GM12873 (cell line): ENCODE measurements around the gene TFB2M.

Experiments
- TF ChIP-seq, protein P1 (sequence below): IDR thresholded peaks from 2 replicates; pipeline ENCODE4 v1.5.1; 2012; ENCODE audit warnings: low read depth, mild to moderate bottlenecking, moderate library complexity, low read length, control low read depth; ENCODE audit not compliant: insufficient read depth; ENCODE audit errors: missing control alignments

Gene TFB2M

DNA sequence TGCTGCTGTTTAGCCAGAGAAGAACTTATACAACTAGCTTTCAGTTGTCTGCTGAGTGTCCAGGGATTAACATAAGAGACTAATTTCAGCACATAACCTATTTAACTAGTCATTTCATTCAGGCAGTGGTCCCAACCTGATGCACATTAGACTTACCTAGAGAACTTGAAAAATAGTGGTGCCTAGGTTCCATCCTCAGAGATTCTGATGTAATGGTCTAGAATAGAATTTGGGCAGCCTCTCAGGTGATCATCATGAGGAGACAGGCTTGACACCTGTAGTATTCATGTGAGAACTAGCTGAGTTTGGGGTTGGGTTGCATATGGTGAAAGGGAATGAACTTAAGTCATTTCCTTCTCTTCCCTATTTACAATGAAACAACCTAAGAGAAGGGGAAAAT, 25.0 kb upstream of the TFB2M start:
- TF ChIP-seq, protein P1, sequence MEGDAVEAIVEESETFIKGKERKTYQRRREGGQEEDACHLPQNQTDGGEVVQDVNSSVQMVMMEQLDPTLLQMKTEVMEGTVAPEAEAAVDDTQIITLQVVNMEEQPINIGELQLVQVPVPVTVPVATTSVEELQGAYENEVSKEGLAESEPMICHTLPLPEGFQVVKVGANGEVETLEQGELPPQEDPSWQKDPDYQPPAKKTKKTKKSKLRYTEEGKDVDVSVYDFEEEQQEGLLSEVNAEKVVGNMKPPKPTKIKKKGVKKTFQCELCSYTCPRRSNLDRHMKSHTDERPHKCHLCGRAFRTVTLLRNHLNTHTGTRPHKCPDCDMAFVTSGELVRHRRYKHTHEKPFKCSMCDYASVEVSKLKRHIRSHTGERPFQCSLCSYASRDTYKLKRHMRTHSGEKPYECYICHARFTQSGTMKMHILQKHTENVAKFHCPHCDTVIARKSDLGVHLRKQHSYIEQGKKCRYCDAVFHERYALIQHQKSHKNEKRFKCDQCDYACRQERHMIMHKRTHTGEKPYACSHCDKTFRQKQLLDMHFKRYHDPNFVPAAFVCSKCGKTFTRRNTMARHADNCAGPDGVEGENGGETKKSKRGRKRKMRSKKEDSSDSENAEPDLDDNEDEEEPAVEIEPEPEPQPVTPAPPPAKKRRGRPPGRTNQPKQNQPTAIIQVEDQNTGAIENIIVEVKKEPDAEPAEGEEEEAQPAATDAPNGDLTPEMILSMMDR = no peak

- TF ChIP-seq, protein P1 = no peak
Observed at GRCh38 chr1:246588159-246588721, 22.2 kb upstream of the TFB2M start.

GRCh38 chr1:246587606-246588005, 21.5 kb upstream of the TFB2M start:
- TF ChIP-seq, protein P1 = no peak

DNA sequence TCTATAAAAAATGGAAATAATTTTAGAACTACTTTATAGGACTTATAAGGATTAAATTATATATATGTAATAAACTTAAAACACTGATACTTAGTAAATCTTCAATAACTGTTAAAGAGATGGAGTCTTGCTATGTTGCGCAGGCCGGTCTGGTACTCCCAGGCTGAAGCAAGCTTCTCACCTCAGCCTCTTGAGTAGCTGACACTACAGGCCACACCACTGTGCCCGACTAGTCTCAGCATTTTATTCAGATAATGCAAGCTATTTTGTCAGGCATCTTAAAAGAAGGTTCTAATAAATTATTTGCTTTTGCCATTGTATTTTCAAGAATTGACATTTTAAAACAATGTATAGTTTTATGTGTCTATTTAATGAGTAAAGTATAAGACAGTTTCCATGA, 21.0 kb upstream of the TFB2M start:
- TF ChIP-seq, protein P1 = no peak

GRCh38 chr1:246583448-246584185, 17.6 kb upstream of the TFB2M start:
- TF ChIP-seq, protein P1 = no peak

DNA sequence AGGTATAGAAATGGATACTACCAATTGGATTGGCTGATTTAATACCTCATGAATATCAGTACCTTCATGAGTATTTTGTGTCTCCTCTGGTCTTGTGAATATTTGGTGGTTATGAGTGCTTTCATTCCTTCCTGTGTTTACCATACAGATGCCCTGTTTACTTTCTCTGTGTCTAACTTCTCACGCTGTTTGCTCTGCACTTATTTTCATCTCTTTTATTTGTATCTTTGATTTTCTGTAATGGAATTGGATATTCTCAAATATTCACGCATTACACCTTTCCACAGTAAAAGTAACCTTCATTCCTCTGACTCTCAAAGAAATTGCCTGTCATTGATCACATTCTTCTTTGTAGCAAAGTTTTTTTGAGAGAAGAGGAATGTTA, 17.0 kb upstream of the TFB2M start:
- TF ChIP-seq, protein P1 = no peak

DNA sequence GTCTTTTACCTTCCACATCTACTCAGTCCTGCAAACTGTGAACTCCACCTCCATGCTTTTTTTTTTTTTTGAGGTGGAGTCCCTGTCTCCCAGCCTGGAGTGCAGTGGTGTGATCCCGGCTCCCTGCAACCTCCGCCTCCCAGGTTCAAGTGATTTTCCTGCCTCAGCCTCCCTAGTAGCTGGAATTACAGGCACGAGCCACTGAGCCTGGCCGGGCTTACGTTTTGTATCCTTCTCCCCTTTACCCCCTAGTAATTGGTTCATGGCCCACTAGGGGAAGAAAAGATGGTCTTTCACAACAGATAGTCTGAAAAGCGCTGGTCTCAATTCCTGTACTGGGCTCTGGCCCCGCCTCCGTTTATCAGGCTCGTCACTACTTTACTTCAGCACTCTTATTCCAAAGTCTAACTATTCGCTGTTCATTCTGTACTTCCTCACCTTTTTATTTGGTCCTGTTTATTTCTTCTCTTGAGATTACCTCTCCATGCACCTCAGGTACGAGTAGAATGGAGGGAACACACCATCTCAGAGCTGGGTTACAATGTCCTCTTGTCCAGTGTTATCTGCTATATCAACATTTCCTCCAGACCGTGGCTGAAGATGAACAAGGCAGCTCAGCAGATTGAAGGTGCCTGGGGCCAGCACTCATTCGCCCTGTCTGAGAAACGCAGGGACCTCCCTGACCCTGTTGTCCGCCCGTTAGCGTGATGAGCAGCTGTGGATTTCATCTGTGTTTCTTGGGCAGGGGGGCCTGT, 16.4 kb upstream of the TFB2M start:
- TF ChIP-seq, protein P1 = no peak
